A673 (cell line): ENCODE data around the gene NLK. TPM values are rescaled to one million over a fixed set of nuclear protein-coding genes. Genes with fewer than 3 reads are reported as not detected.

Source experiments
- BruUV-seq: library from RNA; stranded (reverse); fragments of 400-500 nt; replicated peaks from 2 replicates; lab custom pipeline; 2021; lab: Mats Ljungman, UMichigan
- CTCF ChIA-PET: fragments of 300-600 bp; sonication (Branson Sonifier 250); formaldehyde crosslinking; loops from one replicate; lab custom pipeline; 2022; ENCODE audit warnings: antibody characterized with exemption; lab: Charles Lee
- POLR2A ChIA-PET: fragments of 300-600 bp; sonication (Branson Sonifier 250); formaldehyde crosslinking; loops from one replicate; lab custom pipeline; 2022; ENCODE audit warnings: antibody characterized with exemption; ENCODE audit not compliant: low non-redundant PET; lab: Charles Lee
- DNase-seq: peaks from one replicate; pipeline ENCODE4 v3.0.0-alpha.2; 2015; ENCODE audit warnings: low spot score
- H3K27ac ChIP-seq: fragments of 200-600 bp; sonication (generic); 2 replicates; pipeline ENCODE4 v1.5.1; 2016; ENCODE audit warnings: mixed run types, low read depth, mild to moderate bottlenecking, mixed read lengths, antibody characterized with exemption, low read length; ENCODE audit not compliant: poor library complexity, severe bottlenecking
- H3K27me3 ChIP-seq: fragments of 200-600 bp; sonication (generic); replicated peaks from 2 replicates; pipeline ENCODE4 v1.6.1; 2017; ENCODE audit warnings: mixed run types, low read depth, mild to moderate bottlenecking, mixed read lengths, antibody characterized with exemption, low read length; ENCODE audit not compliant: insufficient read depth, poor library complexity
- H3K36me3 ChIP-seq: fragments of 200-600 bp; sonication (generic); 2 replicates; pipeline ENCODE4 v1.6.1; 2016; ENCODE audit warnings: mixed run types, mild to moderate bottlenecking, mixed read lengths, antibody characterized with exemption, low read length; ENCODE audit not compliant: insufficient read depth, poor library complexity, severe bottlenecking
- H3K4me1 ChIP-seq: fragments of 200-600 bp; sonication (generic); 2 replicates; pipeline ENCODE4 v1.6.1; 2017; ENCODE audit warnings: mixed run types, mild to moderate bottlenecking, mixed read lengths, antibody characterized with exemption, low read length; ENCODE audit not compliant: insufficient read depth, poor library complexity, severe bottlenecking
- H3K4me3 ChIP-seq: fragments of 200-600 bp; sonication (generic); 2 replicates; pipeline ENCODE4 v1.5.1; 2016; ENCODE audit warnings: low read depth, mixed run types, mild to moderate bottlenecking, mixed read lengths, low read length; ENCODE audit not compliant: poor library complexity, severe bottlenecking
- H3K9me3 ChIP-seq: fragments of 200-600 bp; sonication (generic); 2 replicates; pipeline ENCODE4 v1.6.1; 2016; ENCODE audit warnings: mixed run types, low read depth, mild to moderate bottlenecking, mixed read lengths, antibody characterized with exemption, low read length; ENCODE audit not compliant: poor library complexity, severe bottlenecking
- EZH2 ChIP-seq: fragments of 200-600 bp; sonication (generic); IDR thresholded peaks from 2 replicates; pipeline ENCODE4 v1.6.1; 2017; ENCODE audit warnings: borderline replicate concordance, low read depth, mild to moderate bottlenecking, mixed read lengths, antibody characterized with exemption, low read length; ENCODE audit not compliant: poor library complexity, severe bottlenecking
- intact Hi-C: fragments of 100-400 bp; cut with micrococcal nuclease; formaldehyde crosslinking; loops from one replicate; pipeline ENCODE4 v1.10.0; 2022; ENCODE audit not compliant: unreplicated experiment
- total RNA-seq: library from RNA; stranded (reverse); gene quantifications from 2 replicates; pipeline ENCODE4 v1.2.3, GENCODE V29; 2021
- TF ChIP-seq, protein P1 (sequence below): fragments of 300-800, 200-600 bp; sonication (generic); conservative IDR thresholded peaks from 2 replicates; pipeline ENCODE4 v1.5.1; 2017; ENCODE audit warnings: low read depth, mild to moderate bottlenecking, antibody characterized with exemption, low read length, moderate library complexity, mixed read lengths

NLK gene
- total RNA-seq, 1 experiment from 2014 or later: 23.8 TPM

- TF ChIP-seq EZH2: no peak
- TF ChIP-seq, protein P1, sequence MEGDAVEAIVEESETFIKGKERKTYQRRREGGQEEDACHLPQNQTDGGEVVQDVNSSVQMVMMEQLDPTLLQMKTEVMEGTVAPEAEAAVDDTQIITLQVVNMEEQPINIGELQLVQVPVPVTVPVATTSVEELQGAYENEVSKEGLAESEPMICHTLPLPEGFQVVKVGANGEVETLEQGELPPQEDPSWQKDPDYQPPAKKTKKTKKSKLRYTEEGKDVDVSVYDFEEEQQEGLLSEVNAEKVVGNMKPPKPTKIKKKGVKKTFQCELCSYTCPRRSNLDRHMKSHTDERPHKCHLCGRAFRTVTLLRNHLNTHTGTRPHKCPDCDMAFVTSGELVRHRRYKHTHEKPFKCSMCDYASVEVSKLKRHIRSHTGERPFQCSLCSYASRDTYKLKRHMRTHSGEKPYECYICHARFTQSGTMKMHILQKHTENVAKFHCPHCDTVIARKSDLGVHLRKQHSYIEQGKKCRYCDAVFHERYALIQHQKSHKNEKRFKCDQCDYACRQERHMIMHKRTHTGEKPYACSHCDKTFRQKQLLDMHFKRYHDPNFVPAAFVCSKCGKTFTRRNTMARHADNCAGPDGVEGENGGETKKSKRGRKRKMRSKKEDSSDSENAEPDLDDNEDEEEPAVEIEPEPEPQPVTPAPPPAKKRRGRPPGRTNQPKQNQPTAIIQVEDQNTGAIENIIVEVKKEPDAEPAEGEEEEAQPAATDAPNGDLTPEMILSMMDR: no peak
- Histone ChIP-seq H3K9me3 (no peaks in the 10 kb centered on the region), H3K27me3 (no peaks in the 10 kb centered on the region), H3K36me3 (peaks cover 10% of the 10 kb centered on the region), H3K4me3 (peak overlapping the region; percentile 73), H3K27ac (no peak overlapping the region), H3K4me1 (peaks cover 37% of the 10 kb centered on the region)
- no peak for DNase-seq
- intact Hi-C loops: loop anchor here (10.0 kb wide), 2 partner anchors 72 to 148 kb away; partner anchors contain the start of gene LYRM9
- ChIA-PET CTCF (no interaction called here), POLR2A (no interaction called here)
- no TSS peak for BruUV-seq
Observed at GRCh38 chr17:28043296-28043695, 819 bp downstream of the NLK start.

- Histone ChIP-seq H3K4me3 (peak overlapping the region; percentile 73), H3K27ac (no peak overlapping the region), H3K4me1 (peaks cover 40% of the 10 kb centered on the region), H3K9me3 (no peaks in the 10 kb centered on the region), H3K36me3 (peaks cover 10% of the 10 kb centered on the region), H3K27me3 (no peaks in the 10 kb centered on the region)
- TF ChIP-seq EZH2: no peak
- TF ChIP-seq, protein P1: no peak
- CTCF ChIA-PET: no interaction called here
- intact Hi-C loops: loop anchor here (10.0 kb wide), 2 partner anchors 71 to 149 kb away; partner anchors contain the start of gene LYRM9
- no TSS peak for BruUV-seq
- DNase-seq: no peak
- POLR2A ChIA-PET: no interaction called here
Observed at GRCh38 chr17:28043741-28044140, 1.3 kb downstream of the NLK start.

- BruUV-seq: no TSS peak
- H3K36me3 ChIP-seq: peaks cover 10% of the 10 kb centered on the region
- no peak for DNase-seq
- ChIA-PET CTCF (no interaction called here), POLR2A (no interaction called here)
- no peaks in the 10 kb centered on the region for H3K9me3 ChIP-seq
- H3K4me1 ChIP-seq: peaks cover 40% of the 10 kb centered on the region
- H3K27me3 ChIP-seq: no peaks in the 10 kb centered on the region
- intact Hi-C loops: loop anchor here (5.0 to 10.0 kb wide), 3 partner anchors 42 to 151 kb away; partner anchors contain the start of gene LYRM9
- no peak overlapping the region for H3K27ac ChIP-seq
- TF ChIP-seq EZH2: no peak
- TF ChIP-seq, protein P1: no peak
- no peak overlapping the region for H3K4me3 ChIP-seq
Observed at GRCh38 chr17:28045304-28045703, 2.8 kb downstream of the NLK start.
